H1 (cell line): Measurements from ENCODE around the gene CDC42. TPM values are rescaled to one million over a fixed set of nuclear protein-coding genes. Genes with fewer than 3 reads are reported as not detected.

Experiments used
- RXRA ChIP-seq: IDR thresholded peaks from 2 replicates; pipeline ENCODE4 v1.6.1; 2011; ENCODE audit warnings: low read depth, mild to moderate bottlenecking, low read length, moderate library complexity; ENCODE audit not compliant: insufficient read depth
- SP1 ChIP-seq: IDR thresholded peaks from 2 replicates; pipeline ENCODE4 v1.6.1; 2011; ENCODE audit warnings: low read depth, low read length
- polyA plus RNA-seq, 7 experiments: library from polyadenylated mRNA; depleted of rRNA in 3 of 7; stranded (reverse) in 5 of 7; unstranded in 2 of 7; fragments of >200 nt in 5 of 7; fragments of 200-250 nt in 2 of 7; gene quantifications; 1 replicate in 5 of 7; 2 replicates in 1 of 7; 4 replicates in 1 of 7; pipeline versions ENCODE4 v1.2.1 to v1.2.3, GENCODE V29; 2011 to 2013; ENCODE audit warnings: missing spikeins in 2 of 7, mixed read lengths in 2 of 7
- total RNA-seq: library from RNA; stranded (reverse); fragmentation: NEBNext Ultra II Directional; extraction: Animal tissue kit (Norgen Biotek cat#: 25700); gene quantifications from 2 replicates; pipeline ENCODE4 v1.2.1, GENCODE V29; 2021
- TF ChIP-seq, protein P1 (sequence below), 3 experiments: IDR thresholded peaks; 1 replicate in 2 of 3; 2 replicates in 1 of 3; pipeline versions ENCODE4 v1.5.1 to v1.6.1; 2011; ENCODE audit warnings: low read length in 3 of 3, mild to moderate bottlenecking in 3 of 3, inconsistent platforms in 2 of 3, low read depth in 1 of 3, moderate library complexity in 1 of 3; ENCODE audit not compliant: insufficient read depth in 1 of 3; ENCODE audit errors: control extremely low read depth in 1 of 3

Gene CDC42
- total and polyA plus RNA-seq, 2 of the 8 experiments (the other 6 are each of a cell fraction or from before 2014, with no cell fraction given), result 110 to 179 TPM

DNA sequence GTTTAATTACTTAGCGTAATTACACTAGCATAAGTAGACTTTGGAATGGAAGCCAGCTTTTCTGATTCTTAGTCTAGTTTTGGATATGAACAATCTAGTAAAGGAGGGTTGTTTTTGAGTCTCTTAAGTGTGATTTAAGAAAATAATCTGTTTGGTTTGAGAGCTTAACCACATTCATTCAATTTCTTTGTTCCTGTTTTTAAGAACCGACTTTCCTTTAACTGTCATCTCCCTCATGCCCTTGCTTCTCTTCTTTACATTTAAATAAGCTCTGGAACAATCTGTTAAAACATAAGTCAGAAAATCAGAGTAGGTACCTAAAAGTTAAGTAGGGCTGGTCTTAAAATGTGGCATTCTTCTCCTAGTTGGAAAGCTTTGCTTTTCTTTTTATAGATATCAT lies 27.7 kb downstream of the CDC42 start (continued):
- TF ChIP-seq, protein P1, sequence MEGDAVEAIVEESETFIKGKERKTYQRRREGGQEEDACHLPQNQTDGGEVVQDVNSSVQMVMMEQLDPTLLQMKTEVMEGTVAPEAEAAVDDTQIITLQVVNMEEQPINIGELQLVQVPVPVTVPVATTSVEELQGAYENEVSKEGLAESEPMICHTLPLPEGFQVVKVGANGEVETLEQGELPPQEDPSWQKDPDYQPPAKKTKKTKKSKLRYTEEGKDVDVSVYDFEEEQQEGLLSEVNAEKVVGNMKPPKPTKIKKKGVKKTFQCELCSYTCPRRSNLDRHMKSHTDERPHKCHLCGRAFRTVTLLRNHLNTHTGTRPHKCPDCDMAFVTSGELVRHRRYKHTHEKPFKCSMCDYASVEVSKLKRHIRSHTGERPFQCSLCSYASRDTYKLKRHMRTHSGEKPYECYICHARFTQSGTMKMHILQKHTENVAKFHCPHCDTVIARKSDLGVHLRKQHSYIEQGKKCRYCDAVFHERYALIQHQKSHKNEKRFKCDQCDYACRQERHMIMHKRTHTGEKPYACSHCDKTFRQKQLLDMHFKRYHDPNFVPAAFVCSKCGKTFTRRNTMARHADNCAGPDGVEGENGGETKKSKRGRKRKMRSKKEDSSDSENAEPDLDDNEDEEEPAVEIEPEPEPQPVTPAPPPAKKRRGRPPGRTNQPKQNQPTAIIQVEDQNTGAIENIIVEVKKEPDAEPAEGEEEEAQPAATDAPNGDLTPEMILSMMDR (IDR thresholded peaks at IDR 0.05; ENCODE audit: control extremely low read depth in 1 of 3, insufficient read depth in 1 of 3, low read depth in 1 of 3, low read length in 3 of 3), result no peak
- no peak for TF ChIP-seq RXRA
- no peak for TF ChIP-seq SP1
- TF ChIP-seq, all 59 proteins: peak for 0
